Immature natural killer cell (primary cell): ENCODE data around the gene THAP5. TPM values are rescaled to one million over a fixed set of nuclear protein-coding genes. Genes with fewer than 3 reads are reported as not detected.

Source experiments
- DNase-seq, 3 donors: peaks; one replicate each; pipeline ENCODE4 v3.0.0; 2022; ENCODE audit warnings: mixed read lengths in 1 of 3
- H3K27ac Mint-ChIP-seq, 6 donors: one replicate each; pipeline ENCODE4 v1.8.0; 2020; ENCODE audit warnings: mixed read lengths in 6 of 6, mild to moderate bottlenecking in 5 of 6, inconsistent platforms in 4 of 6, moderate library complexity in 3 of 6
- H3K27me3 Mint-ChIP-seq, 3 donors: one replicate each; pipeline ENCODE4 v1.8.0; 2020 to 2021; ENCODE audit warnings: low read depth in 3 of 3, mild to moderate bottlenecking in 3 of 3, mixed read lengths in 3 of 3, moderate library complexity in 3 of 3, inconsistent platforms in 1 of 3
- H3K36me3 Mint-ChIP-seq, 3 donors: one replicate each; pipeline ENCODE4 v1.8.0; 2020; ENCODE audit warnings: mixed read lengths in 3 of 3, inconsistent platforms in 2 of 3, mild to moderate bottlenecking in 2 of 3
- H3K4me1 Mint-ChIP-seq, 2 donors: one replicate each; pipeline ENCODE4 v1.8.0; 2020; ENCODE audit warnings: inconsistent platforms in 2 of 2, mild to moderate bottlenecking in 2 of 2, mixed read lengths in 2 of 2, moderate library complexity in 1 of 2
- H3K4me3 Mint-ChIP-seq, 5 donors: one replicate each; pipeline ENCODE4 v1.8.0; 2020; ENCODE audit warnings: mild to moderate bottlenecking in 5 of 5, mixed read lengths in 5 of 5, inconsistent platforms in 3 of 5, moderate library complexity in 3 of 5
- H3K9me3 Mint-ChIP-seq, 6 donors: one replicate each; pipeline ENCODE4 v1.8.0; 2020; ENCODE audit warnings: mild to moderate bottlenecking in 6 of 6, mixed read lengths in 6 of 6, inconsistent platforms in 4 of 6, moderate library complexity in 3 of 6
- polyA plus RNA-seq, 3 donors: library from polyadenylated mRNA; unstranded; fragments of 300-500 nt; fragmentation: Illumina TruSeq; gene quantifications; one replicate each; pipeline ENCODE4 v1.2.3, GENCODE V29; 2021

The THAP5 gene
- polyA plus RNA-seq, 3 donors from 2014 or later: 5.5 to 21.3 (median 13.2) TPM

- Mint-ChIP-seq H3K27ac (no peak overlapping the region), H3K9me3 (no peaks in the 10 kb centered on the region)
Measured at GRCh38 chr7:108535744-108536143, 33.8 kb downstream of the THAP5 start.

GRCh38 chr7:108535257-108535656 lies 34.2 kb downstream of the THAP5 start:
- no peaks in the 10 kb centered on the region for H3K9me3 Mint-ChIP-seq
- H3K36me3 Mint-ChIP-seq: peaks cover 0 to 9% (median 3%) of the 10 kb centered on the region in 3 donors
- no peaks in the 10 kb centered on the region for H3K4me1 Mint-ChIP-seq
- H3K27ac Mint-ChIP-seq: no peak overlapping the region
- no peak overlapping the region for H3K4me3 Mint-ChIP-seq
- no peak for DNase-seq
- H3K27me3 Mint-ChIP-seq: peaks cover 2 to 9% (median 2%) of the 10 kb centered on the region in 3 donors

More at GRCh38 chr7:108535744-108536143, 33.8 kb downstream of the THAP5 start:
- H3K36me3 Mint-ChIP-seq: peaks cover 0 to 9% (median 3%) of the 10 kb centered on the region in 3 donors
- DNase-seq: no peak
- H3K27me3 Mint-ChIP-seq: peaks cover 2 to 9% (median 2%) of the 10 kb centered on the region in 3 donors
- H3K4me1 Mint-ChIP-seq: no peaks in the 10 kb centered on the region
- H3K4me3 Mint-ChIP-seq: no peak overlapping the region

DNA sequence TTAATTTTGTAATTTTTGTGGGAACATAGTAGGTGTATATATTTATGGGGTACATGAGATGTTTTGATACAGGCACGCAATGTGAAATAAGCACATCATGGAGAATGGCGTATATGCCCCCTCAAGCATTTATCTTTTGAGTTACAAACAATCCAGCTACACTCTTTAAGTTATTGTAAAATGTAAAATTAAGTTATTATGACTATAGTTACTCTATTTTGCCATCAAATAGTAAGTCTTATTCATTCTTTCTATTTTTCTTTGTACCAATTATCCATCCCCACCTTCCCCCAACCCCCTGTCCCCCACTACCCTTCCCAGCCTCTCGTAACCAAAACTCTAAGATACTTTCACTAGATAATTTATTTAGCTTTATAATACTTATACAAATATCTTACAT lies 35.8 kb downstream of the THAP5 start:
- Mint-ChIP-seq H3K27ac (no peak overlapping the region), H3K9me3 (no peaks in the 10 kb centered on the region), H3K4me3 (no peak overlapping the region), H3K4me1 (no peaks in the 10 kb centered on the region), H3K27me3 (peaks cover 0 to 9% (median 2%) of the 10 kb centered on the region in 3 donors), H3K36me3 (peaks cover 0 to 9% (median 3%) of the 10 kb centered on the region in 3 donors)
- DNase-seq: no peak

DNA sequence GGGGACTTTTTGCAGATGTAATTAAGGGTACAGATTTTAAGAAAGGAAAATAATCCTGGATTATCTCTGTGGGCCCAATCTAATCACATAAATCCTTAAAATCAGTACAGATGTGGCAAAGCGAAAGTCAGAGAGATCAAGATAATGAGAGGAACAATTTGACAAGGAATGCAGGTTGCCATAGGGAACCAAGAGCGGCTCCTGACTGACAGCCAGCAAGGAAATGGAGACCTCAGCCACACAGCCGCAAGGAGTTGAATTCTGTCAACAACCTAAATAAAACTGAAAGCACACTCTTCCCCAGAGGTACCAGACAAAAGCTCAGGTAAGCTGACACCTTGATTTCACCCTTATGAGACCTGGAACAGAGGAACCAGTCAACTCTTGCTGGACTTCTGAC lies 40.2 kb downstream of the THAP5 start:
- Mint-ChIP-seq H3K4me1 (peaks cover 12 to 15% of the 10 kb centered on the region in 2 donors), H3K27ac (no peak overlapping the region), H3K36me3 (peaks cover 0 to 3% (median 0%) of the 10 kb centered on the region in 3 donors), H3K4me3 (no peak overlapping the region), H3K9me3 (no peaks in the 10 kb centered on the region), H3K27me3 (peaks cover 3 to 12% (median 9%) of the 10 kb centered on the region in 3 donors)
- DNase-seq: no peak

DNA sequence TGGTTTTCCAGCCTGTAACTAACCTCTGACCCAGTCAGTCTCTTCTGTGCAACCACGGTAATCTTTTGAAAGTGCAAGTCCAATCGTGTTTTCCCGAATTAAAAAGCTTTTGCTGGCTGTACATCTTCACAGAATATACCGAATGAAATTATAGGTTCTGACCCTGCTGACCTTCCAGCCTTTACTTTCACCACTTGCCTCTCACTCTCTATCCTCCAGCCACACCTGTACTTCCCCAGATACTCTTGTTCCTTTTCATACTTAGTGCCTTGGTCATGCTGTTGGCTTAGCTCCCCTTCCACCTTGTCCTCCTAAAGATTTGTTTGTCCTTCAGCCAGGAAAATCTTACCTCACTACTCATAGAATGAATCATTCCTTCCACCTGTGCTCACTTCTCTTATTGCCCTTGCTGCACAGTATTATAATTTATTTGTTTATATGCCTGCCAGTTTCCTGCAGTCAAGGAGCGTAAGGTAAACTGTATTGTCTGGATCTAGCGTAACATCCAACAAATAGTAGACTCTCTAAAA lies 41.3 kb downstream of the THAP5 start:
- H3K9me3 Mint-ChIP-seq: no peaks in the 10 kb centered on the region

DNA sequence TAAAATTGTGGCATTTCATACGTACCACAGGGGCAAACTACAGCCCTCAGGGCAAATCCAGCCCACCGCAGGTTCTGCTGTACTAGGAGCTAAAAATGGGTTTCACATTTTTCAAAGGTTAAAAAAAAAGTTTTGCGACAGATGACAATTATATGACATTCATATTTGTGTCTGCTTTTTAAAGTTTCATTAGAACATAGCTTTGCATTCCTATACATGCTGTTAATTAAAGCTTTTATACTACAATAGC lies 42.8 kb downstream of the THAP5 start:
- Mint-ChIP-seq H3K4me3 (peak overlapping the region; percentile 95 to 97 (median 96)), H3K27me3 (peaks cover 3 to 10% (median 7%) of the 10 kb centered on the region in 3 donors), H3K4me1 (peaks cover 33 to 34% of the 10 kb centered on the region in 2 donors), H3K36me3 (no peaks in the 10 kb centered on the region), H3K9me3 (no peaks in the 10 kb centered on the region), H3K27ac (peak overlapping the region; percentile 96 to 99 (median 98))
- DNase-seq: no peak

More for the DNA sequence above, 41.3 kb downstream of the THAP5 start:
- Mint-ChIP-seq H3K27me3 (peaks cover 3 to 12% (median 7%) of the 10 kb centered on the region in 3 donors), H3K36me3 (peaks cover 0 to 3% (median 0%) of the 10 kb centered on the region in 3 donors), H3K4me3 (peak overlapping the region in 4 of 5 donors; percentile 1 to 59 (median 34)), H3K27ac (peak overlapping the region in 4 of 6 donors; percentile 76 to 98 (median 80)), H3K4me1 (peaks cover 23 to 24% of the 10 kb centered on the region in 2 donors)
- DNase-seq: no peak

GRCh38 chr7:108525985-108526767 lies 43.3 kb downstream of the THAP5 start, which contains the start of gene PNPLA8:
TSS of gene PNPLA8 (minus strand) at chr7:108526135. CDS start at chr7:108515491, 10,644 bp downstream.
- Mint-ChIP-seq H3K9me3 (no peaks in the 10 kb centered on the region), H3K27me3 (peaks cover 3 to 10% (median 7%) of the 10 kb centered on the region in 3 donors), H3K27ac (peak within 1 kb of the TSS; percentile 96 to 99 (median 98)), H3K36me3 (no peaks in the 10 kb centered on the region), H3K4me1 (peaks cover 38% of the 10 kb centered on the region in 2 donors), H3K4me3 (peak within 1 kb of the TSS; percentile 95 to 97 (median 96))
- peak; percentile 100 for DNase-seq

- Mint-ChIP-seq H3K4me1 (peaks cover 40 to 43% of the 10 kb centered on the region in 2 donors), H3K4me3 (peak overlapping the region; percentile 95 to 97 (median 96)), H3K9me3 (no peaks in the 10 kb centered on the region), H3K27ac (peak overlapping the region; percentile 96 to 99 (median 98)), H3K36me3 (peaks cover 0 to 4% (median 0%) of the 10 kb centered on the region in 3 donors), H3K27me3 (peaks cover 3 to 13% (median 7%) of the 10 kb centered on the region in 3 donors)
- no peak for DNase-seq
Measured at GRCh38 chr7:108525327-108525984, 44.0 kb downstream of the THAP5 start.

DNA sequence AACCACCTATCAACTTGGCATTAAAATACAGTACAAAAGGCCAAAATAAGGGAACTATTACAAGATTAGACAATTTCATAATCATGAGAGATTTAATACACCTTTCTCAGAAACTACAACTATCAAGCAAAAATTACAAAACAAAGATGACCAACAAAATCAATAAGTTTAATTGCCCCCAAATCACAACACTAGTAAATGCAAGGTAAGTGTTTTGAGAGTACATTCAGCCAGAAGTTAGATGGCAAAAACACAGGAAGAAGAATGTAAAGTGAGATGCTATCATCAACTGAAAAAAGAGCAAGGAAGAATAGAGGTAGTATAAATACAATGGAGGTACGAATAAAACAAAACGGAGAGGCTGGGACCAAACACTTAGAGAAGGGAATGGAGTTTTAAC lies 46.7 kb downstream of the THAP5 start:
- DNase-seq: no peak
- H3K4me3 Mint-ChIP-seq: peak overlapping the region in 1 of 5 donors; percentile 0

GRCh38 chr7:108517951-108518350 lies 51.6 kb downstream of the THAP5 start:
- H3K4me1 Mint-ChIP-seq: peaks cover 23 to 43% of the 10 kb centered on the region in 2 donors
- H3K9me3 Mint-ChIP-seq: no peaks in the 10 kb centered on the region
- H3K36me3 Mint-ChIP-seq: peaks cover 21 to 33% (median 22%) of the 10 kb centered on the region in 3 donors
- no peak overlapping the region for H3K27ac Mint-ChIP-seq
- no peak for DNase-seq
- no peak overlapping the region for H3K4me3 Mint-ChIP-seq
- peaks cover 0 to 2% (median 0%) of the 10 kb centered on the region in 3 donors for H3K27me3 Mint-ChIP-seq

More for the DNA sequence above, 46.7 kb downstream of the THAP5 start:
- Mint-ChIP-seq H3K27me3 (peaks cover 3 to 13% (median 7%) of the 10 kb centered on the region in 3 donors), H3K36me3 (peaks cover 9 to 12% (median 11%) of the 10 kb centered on the region in 3 donors), H3K4me1 (peaks cover 46 to 60% of the 10 kb centered on the region in 2 donors), H3K9me3 (no peaks in the 10 kb centered on the region), H3K27ac (peak overlapping the region; percentile 1 to 26 (median 10))

GRCh38 chr7:108515630-108516029 lies 53.9 kb downstream of the THAP5 start:
- no peak overlapping the region for H3K4me3 Mint-ChIP-seq
- peaks cover 10 to 25% of the 10 kb centered on the region in 2 donors for H3K4me1 Mint-ChIP-seq
- H3K9me3 Mint-ChIP-seq: no peaks in the 10 kb centered on the region
- peaks cover 24 to 45% (median 27%) of the 10 kb centered on the region in 3 donors for H3K36me3 Mint-ChIP-seq
- no peak for DNase-seq
- H3K27ac Mint-ChIP-seq: peak overlapping the region in 1 of 6 donors; percentile 17
- no peaks in the 10 kb centered on the region for H3K27me3 Mint-ChIP-seq

GRCh38 chr7:108515013-108515412 lies 54.5 kb downstream of the THAP5 start:
- peaks cover 6 to 24% of the 10 kb centered on the region in 2 donors for H3K4me1 Mint-ChIP-seq
- DNase-seq: no peak
- no peaks in the 10 kb centered on the region for H3K9me3 Mint-ChIP-seq
- no peak overlapping the region for H3K4me3 Mint-ChIP-seq
- peaks cover 29 to 51% (median 29%) of the 10 kb centered on the region in 3 donors for H3K36me3 Mint-ChIP-seq
- no peak overlapping the region for H3K27ac Mint-ChIP-seq
- no peaks in the 10 kb centered on the region for H3K27me3 Mint-ChIP-seq
